ENCODE results near the gene CFAP20. TPM values are rescaled to one million over a fixed set of nuclear protein-coding genes. Genes with fewer than 3 reads are reported as not detected.

Gene CFAP20
- total and polyA plus RNA-seq, 2 experiments from 2014 or later, result 61.1 to 81.7 TPM

GRCh38 chr16:58170223-58170622 is 41.0 kb upstream of the CFAP20 start:
- Mint-ChIP-seq H3K9me3 (no peaks in the 10 kb centered on the region), H3K27ac (no peak overlapping the region), H3K4me3 (no peak overlapping the region), H3K4me1 (no peaks in the 10 kb centered on the region), H3K36me3 (ENCODE audit: low read depth) (peaks cover 72% of the 10 kb centered on the region), H3K27me3 (ENCODE audit: insufficient read depth, low read depth, poor library complexity) (no peaks in the 10 kb centered on the region)
- Histone ChIP-seq H3F3A (replicated peaks; ENCODE audit: low read depth) (0 out of 2 replicates have a peak, but pooled peaks cover 5% of the 10 kb centered on the region), H3K79me2 (replicated peaks; ENCODE audit: insufficient read depth) (0 out of 2 replicates have a peak, but pooled peaks cover under 1% of the 10 kb centered on the region), H3K27ac (ENCODE audit: low read depth) (no peak overlapping the region), H3K27me3 (ENCODE audit: insufficient read depth) (no peaks in the 10 kb centered on the region), H3K36me3 (ENCODE audit: insufficient read depth) (peaks cover 53% of the 10 kb centered on the region), H4K20me1 (replicated peaks; ENCODE audit: insufficient read depth) (peaks cover under 1% of the 10 kb centered on the region; the same call in 1 of the 2 replicates), H3K9me2 (ENCODE audit: insufficient read depth) (no peaks in the 10 kb centered on the region), H3K4me3 (no peak overlapping the region), H2AFZ (no peak overlapping the region), H3K4me2 (no peak overlapping the region), H3K4me1 (ENCODE audit: insufficient read depth) (no peaks in the 10 kb centered on the region)
- TF ChIP-seq CREB1 (CRISPR knock-in tag; IDR thresholded peaks at IDR 0.05; ENCODE audit: low read depth) (no peak), JUNB (IDR thresholded peaks at IDR 0.05; ENCODE audit: unreplicated experiment) (no peak), EZH2phosphoT487 (IDR thresholded peaks at IDR 0.05; ENCODE audit: unreplicated experiment) (no peak), ZNF331 (CRISPR knock-in tag; IDR thresholded peaks at IDR 0.05; ENCODE audit: low read depth) (no peak), STAT1 (IDR thresholded peaks at IDR 0.05; ENCODE audit: unreplicated experiment) (no peak), CTCF (conservative IDR thresholded peaks at IDR 0.05; ENCODE audit: low read depth in 2 of 2) (no peak), NANOG (IDR thresholded peaks at IDR 0.05; ENCODE audit: borderline replicate concordance) (no peak), ZNF114 (CRISPR knock-in tag; IDR thresholded peaks at IDR 0.05) (no peak), EZH2 (IDR thresholded peaks at IDR 0.05; ENCODE audit: low read depth, unreplicated experiment) (no peak), POLR2AphosphoS5 (IDR thresholded peaks at IDR 0.05; ENCODE audit: low read depth) (no peak), ZNF462 (CRISPR knock-in tag; IDR thresholded peaks at IDR 0.05) (no peak)
- TF ChIP-seq, protein P1, sequence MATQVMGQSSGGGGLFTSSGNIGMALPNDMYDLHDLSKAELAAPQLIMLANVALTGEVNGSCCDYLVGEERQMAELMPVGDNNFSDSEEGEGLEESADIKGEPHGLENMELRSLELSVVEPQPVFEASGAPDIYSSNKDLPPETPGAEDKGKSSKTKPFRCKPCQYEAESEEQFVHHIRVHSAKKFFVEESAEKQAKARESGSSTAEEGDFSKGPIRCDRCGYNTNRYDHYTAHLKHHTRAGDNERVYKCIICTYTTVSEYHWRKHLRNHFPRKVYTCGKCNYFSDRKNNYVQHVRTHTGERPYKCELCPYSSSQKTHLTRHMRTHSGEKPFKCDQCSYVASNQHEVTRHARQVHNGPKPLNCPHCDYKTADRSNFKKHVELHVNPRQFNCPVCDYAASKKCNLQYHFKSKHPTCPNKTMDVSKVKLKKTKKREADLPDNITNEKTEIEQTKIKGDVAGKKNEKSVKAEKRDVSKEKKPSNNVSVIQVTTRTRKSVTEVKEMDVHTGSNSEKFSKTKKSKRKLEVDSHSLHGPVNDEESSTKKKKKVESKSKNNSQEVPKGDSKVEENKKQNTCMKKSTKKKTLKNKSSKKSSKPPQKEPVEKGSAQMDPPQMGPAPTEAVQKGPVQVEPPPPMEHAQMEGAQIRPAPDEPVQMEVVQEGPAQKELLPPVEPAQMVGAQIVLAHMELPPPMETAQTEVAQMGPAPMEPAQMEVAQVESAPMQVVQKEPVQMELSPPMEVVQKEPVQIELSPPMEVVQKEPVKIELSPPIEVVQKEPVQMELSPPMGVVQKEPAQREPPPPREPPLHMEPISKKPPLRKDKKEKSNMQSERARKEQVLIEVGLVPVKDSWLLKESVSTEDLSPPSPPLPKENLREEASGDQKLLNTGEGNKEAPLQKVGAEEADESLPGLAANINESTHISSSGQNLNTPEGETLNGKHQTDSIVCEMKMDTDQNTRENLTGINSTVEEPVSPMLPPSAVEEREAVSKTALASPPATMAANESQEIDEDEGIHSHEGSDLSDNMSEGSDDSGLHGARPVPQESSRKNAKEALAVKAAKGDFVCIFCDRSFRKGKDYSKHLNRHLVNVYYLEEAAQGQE (IDR thresholded peaks at IDR 0.05; ENCODE audit: unreplicated experiment), result no peak
- TF ChIP-seq, protein P2, sequence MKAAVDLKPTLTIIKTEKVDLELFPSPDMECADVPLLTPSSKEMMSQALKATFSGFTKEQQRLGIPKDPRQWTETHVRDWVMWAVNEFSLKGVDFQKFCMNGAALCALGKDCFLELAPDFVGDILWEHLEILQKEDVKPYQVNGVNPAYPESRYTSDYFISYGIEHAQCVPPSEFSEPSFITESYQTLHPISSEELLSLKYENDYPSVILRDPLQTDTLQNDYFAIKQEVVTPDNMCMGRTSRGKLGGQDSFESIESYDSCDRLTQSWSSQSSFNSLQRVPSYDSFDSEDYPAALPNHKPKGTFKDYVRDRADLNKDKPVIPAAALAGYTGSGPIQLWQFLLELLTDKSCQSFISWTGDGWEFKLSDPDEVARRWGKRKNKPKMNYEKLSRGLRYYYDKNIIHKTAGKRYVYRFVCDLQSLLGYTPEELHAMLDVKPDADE (IDR thresholded peaks at IDR 0.05), result no peak
- DNase-seq (ENCODE audit: low spot score) (no peak), ATAC-seq (no peak)

Data from GM23338 (cell line).